NB4 (cell line): ENCODE results near the gene MUCL3.

ENCODE experiments used
- MYC ChIP-seq: IDR thresholded peaks from 2 replicates; pipeline ENCODE4 v1.6.1; 2011; ENCODE audit warnings: low read depth, low read length
- POLR2A ChIP-seq: IDR thresholded peaks from 2 replicates; pipeline ENCODE4 v1.6.1; 2011; ENCODE audit warnings: mild to moderate bottlenecking; ENCODE audit not compliant: insufficient read length; ENCODE audit errors: extremely low read depth
- TF ChIP-seq, protein P1 (sequence below): IDR thresholded peaks from one replicate; pipeline ENCODE4 v1.5.1; 2012; ENCODE audit warnings: low read depth, low read length
- TF ChIP-seq, protein P2 (sequence below): IDR thresholded peaks from 2 replicates; pipeline ENCODE4 v1.6.1; 2011; ENCODE audit warnings: low read depth, low read length

DNA sequence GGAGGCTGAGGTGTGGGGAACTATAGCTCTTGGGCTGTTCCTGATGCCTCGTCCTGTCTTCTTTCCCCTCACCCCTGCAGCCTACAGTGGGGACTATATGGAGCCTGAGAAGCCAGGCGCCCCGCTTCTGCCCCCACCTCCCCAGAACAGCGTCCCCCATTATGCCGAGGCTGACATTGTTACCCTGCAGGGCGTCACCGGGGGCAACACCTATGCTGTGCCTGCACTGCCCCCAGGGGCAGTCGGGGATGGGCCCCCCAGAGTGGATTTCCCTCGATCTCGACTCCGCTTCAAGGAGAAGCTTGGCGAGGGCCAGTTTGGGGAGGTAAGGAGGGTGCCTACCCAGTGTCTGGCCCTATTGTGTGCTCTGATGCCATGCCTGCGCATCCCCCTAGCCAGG is 44.2 kb upstream of the MUCL3 start:
- TF ChIP-seq, protein P1, sequence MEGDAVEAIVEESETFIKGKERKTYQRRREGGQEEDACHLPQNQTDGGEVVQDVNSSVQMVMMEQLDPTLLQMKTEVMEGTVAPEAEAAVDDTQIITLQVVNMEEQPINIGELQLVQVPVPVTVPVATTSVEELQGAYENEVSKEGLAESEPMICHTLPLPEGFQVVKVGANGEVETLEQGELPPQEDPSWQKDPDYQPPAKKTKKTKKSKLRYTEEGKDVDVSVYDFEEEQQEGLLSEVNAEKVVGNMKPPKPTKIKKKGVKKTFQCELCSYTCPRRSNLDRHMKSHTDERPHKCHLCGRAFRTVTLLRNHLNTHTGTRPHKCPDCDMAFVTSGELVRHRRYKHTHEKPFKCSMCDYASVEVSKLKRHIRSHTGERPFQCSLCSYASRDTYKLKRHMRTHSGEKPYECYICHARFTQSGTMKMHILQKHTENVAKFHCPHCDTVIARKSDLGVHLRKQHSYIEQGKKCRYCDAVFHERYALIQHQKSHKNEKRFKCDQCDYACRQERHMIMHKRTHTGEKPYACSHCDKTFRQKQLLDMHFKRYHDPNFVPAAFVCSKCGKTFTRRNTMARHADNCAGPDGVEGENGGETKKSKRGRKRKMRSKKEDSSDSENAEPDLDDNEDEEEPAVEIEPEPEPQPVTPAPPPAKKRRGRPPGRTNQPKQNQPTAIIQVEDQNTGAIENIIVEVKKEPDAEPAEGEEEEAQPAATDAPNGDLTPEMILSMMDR, result no peak
- TF ChIP-seq POLR2A (no peak), MYC (no peak)
- TF ChIP-seq, protein P2, sequence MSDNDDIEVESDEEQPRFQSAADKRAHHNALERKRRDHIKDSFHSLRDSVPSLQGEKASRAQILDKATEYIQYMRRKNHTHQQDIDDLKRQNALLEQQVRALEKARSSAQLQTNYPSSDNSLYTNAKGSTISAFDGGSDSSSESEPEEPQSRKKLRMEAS, result no peak
